ENCODE results near the gene DOCK1.

The DOCK1 gene

GRCh38 chr10:126972635-126973414 lies 67.6 kb downstream of the DOCK1 start:
- peaks cover 2% of the 10 kb centered on the region; the same call in 1 of the 2 replicates for H3K36me3 ChIP-seq
- TF ChIP-seq CTCF (IDR thresholded peaks at IDR 0.05; ENCODE audit: low read depth, low read length) = no peak
- no peak for DNase-seq
- H3K4me3 ChIP-seq (ENCODE audit: low read depth, low read length) = no peak overlapping the region
- H3K27ac ChIP-seq = no peak overlapping the region
- H3K27me3 ChIP-seq (ENCODE audit: insufficient read depth, low read depth, severe bottlenecking) = no peaks in the 10 kb centered on the region
- H3K9me3 ChIP-seq (ENCODE audit: severe bottlenecking) = no peaks in the 10 kb centered on the region

DNA sequence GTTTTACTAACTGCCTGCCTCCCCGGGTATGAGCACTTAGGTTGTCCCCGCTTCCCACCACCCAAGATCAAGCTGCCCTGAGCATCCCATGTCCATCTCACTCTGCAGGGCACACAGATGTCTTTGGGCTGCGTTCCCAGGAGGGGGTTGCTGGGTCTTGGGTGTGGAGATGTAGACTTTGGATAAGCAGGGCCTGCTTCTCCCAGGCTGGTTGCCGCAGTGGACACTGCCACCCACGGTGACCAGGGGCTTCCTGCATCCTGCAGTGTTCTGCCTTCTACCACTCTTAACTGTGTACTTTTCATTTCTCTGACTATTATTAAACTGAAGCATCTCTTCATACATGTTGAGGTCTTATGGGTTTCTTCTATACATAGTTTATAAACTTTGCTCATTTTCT lies 70.0 kb downstream of the DOCK1 start:
- Histone ChIP-seq H3K4me3 (ENCODE audit: low read depth, low read length) (no peak overlapping the region), H3K9me3 (ENCODE audit: severe bottlenecking) (no peaks in the 10 kb centered on the region), H3K27ac (no peak overlapping the region), H3K36me3 (peaks cover 3% of the 10 kb centered on the region; the same call in 1 of the 2 replicates), H3K27me3 (ENCODE audit: insufficient read depth, low read depth, severe bottlenecking) (no peaks in the 10 kb centered on the region)
- DNase-seq = no peak
- no peak for TF ChIP-seq CTCF (IDR thresholded peaks at IDR 0.05; ENCODE audit: low read depth, low read length)

- no peak overlapping the region for H3K27ac ChIP-seq
- DNase-seq = no peak
- H3K4me3 ChIP-seq (ENCODE audit: low read depth, low read length) = no peak overlapping the region
- no peak for TF ChIP-seq CTCF (IDR thresholded peaks at IDR 0.05; ENCODE audit: low read depth, low read length)
- H3K9me3 ChIP-seq (ENCODE audit: severe bottlenecking) = no peaks in the 10 kb centered on the region
- peaks cover 3% of the 10 kb centered on the region; the same call in 1 of the 2 replicates for H3K36me3 ChIP-seq
- no peaks in the 10 kb centered on the region for H3K27me3 ChIP-seq (ENCODE audit: insufficient read depth, low read depth, severe bottlenecking)
Observed at GRCh38 chr10:126977216-126977615, 72.0 kb downstream of the DOCK1 start.

GRCh38 chr10:126979311-126979710 lies 74.1 kb downstream of the DOCK1 start:
- no peak for TF ChIP-seq CTCF (IDR thresholded peaks at IDR 0.05; ENCODE audit: low read depth, low read length)
- H3K27me3 ChIP-seq (ENCODE audit: insufficient read depth, low read depth, severe bottlenecking) = no peaks in the 10 kb centered on the region
- H3K27ac ChIP-seq = no peak overlapping the region
- no peaks in the 10 kb centered on the region for H3K9me3 ChIP-seq (ENCODE audit: severe bottlenecking)
- H3K4me3 ChIP-seq (ENCODE audit: low read depth, low read length) = no peak overlapping the region
- no peak for DNase-seq
- H3K36me3 ChIP-seq = peaks cover 3% of the 10 kb centered on the region; the same call in 1 of the 2 replicates

GRCh38 chr10:126993208-126993607 lies 88.0 kb downstream of the DOCK1 start:
- no peak for DNase-seq
- Histone ChIP-seq H3K4me3 (ENCODE audit: low read depth, low read length) (no peak overlapping the region), H3K27ac (no peak overlapping the region), H3K36me3 (peaks cover 20% of the 10 kb centered on the region), H3K9me3 (ENCODE audit: severe bottlenecking) (peaks cover 4% of the 10 kb centered on the region), H3K27me3 (ENCODE audit: insufficient read depth, low read depth, severe bottlenecking) (no peaks in the 10 kb centered on the region)
- TF ChIP-seq CTCF (IDR thresholded peaks at IDR 0.05; ENCODE audit: low read depth, low read length) = no peak

Data from WERI-Rb-1 (cell line).